Fibroblast of villous mesenchyme (primary cell): ENCODE results near the gene RADIL. TPM values are rescaled to one million over a fixed set of nuclear protein-coding genes. Genes with fewer than 3 reads are reported as not detected.
A peak's percentile ranks its signal among the peaks of the same experiment; 100 is the strongest.

Source experiments
- DNase-seq: peaks from one replicate; pipeline ENCODE4 v3.0.0-alpha.2; 2010; ENCODE audit warnings: low read depth
- H3K4me3 ChIP-seq: 2 replicates; pipeline ENCODE4 v1.5.1; 2011; ENCODE audit warnings: low read depth, mild to moderate bottlenecking, low read length
- total RNA-seq: library from RNA; depleted of rRNA; stranded (reverse); fragments of >200 nt; gene quantifications from 2 replicates; pipeline ENCODE4 v1.2.3, GENCODE V29; 2012
- TF ChIP-seq, protein P1 (sequence below): IDR thresholded peaks from 2 replicates; pipeline ENCODE4 v1.5.1; 2012; ENCODE audit warnings: low read depth, mild to moderate bottlenecking, low read length; ENCODE audit not compliant: insufficient read depth

Gene RADIL
- total RNA-seq, 1 donor = under 0.01 TPM

DNA sequence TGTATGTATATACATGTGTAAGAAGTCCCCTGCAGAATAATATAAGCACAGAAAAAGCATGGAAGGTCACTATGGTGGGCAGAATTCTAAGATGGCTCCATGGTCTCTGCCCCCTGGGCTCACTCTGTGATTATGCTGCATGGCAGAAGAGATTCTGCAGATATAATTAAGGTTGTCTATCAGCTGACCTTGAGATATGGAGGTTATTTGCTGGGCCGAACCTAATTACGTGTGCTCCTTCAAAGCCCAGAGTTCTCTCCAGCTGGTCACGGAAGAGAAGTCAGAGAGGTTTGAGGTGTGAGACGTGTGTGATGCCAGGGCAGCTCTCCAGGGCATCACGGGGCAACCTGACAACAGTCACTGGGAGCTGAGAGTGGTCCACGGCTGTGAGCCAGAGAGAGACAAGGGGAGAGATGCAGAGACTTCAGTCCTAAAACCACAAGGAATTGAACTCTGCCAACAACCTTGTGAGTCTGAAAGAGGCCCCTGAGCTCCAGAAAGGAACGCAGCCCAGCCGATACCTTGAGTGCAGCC, 33.2 kb downstream of the RADIL start:
- TF ChIP-seq, protein P1, sequence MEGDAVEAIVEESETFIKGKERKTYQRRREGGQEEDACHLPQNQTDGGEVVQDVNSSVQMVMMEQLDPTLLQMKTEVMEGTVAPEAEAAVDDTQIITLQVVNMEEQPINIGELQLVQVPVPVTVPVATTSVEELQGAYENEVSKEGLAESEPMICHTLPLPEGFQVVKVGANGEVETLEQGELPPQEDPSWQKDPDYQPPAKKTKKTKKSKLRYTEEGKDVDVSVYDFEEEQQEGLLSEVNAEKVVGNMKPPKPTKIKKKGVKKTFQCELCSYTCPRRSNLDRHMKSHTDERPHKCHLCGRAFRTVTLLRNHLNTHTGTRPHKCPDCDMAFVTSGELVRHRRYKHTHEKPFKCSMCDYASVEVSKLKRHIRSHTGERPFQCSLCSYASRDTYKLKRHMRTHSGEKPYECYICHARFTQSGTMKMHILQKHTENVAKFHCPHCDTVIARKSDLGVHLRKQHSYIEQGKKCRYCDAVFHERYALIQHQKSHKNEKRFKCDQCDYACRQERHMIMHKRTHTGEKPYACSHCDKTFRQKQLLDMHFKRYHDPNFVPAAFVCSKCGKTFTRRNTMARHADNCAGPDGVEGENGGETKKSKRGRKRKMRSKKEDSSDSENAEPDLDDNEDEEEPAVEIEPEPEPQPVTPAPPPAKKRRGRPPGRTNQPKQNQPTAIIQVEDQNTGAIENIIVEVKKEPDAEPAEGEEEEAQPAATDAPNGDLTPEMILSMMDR = no peak
- DNase-seq = no peak
- H3K4me3 ChIP-seq = no peak overlapping the region

DNA sequence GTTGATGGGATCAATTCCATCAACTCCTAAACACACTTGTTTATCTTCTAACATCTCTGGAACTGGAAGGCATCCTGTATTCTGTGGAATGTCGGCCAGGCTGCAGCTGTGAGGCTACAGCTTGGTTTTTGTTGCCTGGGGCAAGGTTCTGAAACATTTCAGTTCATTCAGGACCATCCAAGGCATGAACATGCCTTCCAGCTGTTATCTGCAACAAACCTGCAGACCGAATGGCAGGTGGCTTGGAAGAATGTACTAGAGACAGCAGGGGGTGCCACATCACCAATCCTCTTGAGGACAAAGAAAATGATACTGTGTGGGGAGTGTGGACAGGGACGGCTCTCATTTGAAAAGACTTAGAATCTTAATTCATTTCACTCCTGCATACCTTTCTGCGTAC, 34.1 kb downstream of the RADIL start:
- no peak overlapping the region for H3K4me3 ChIP-seq
- DNase-seq = peak; percentile 70
- TF ChIP-seq, protein P1 = peak; percentile 49

DNA sequence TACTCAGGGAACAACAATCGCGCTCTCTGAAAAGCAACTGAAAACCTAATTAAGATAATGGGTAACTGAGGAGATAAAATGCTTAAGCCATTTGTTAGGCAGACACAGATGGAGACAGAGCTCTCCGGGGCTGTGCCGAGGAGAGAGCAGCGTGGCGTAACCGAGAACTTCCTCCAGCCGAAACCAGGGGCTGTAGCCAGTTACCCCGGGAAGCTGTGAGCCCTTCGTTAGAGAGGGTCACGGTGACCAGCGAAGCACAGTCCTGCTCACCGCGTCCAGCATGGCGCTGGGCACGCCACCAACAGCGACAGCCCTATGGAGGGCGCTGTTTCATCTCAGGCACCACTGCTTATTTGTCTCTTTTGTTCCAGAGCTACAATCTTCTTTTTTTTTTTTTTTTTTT, 37.8 kb downstream of the RADIL start:
- peak overlapping the region; percentile 29 for H3K4me3 ChIP-seq
- no peak for DNase-seq
- TF ChIP-seq, protein P1 = peak; percentile 37

DNA sequence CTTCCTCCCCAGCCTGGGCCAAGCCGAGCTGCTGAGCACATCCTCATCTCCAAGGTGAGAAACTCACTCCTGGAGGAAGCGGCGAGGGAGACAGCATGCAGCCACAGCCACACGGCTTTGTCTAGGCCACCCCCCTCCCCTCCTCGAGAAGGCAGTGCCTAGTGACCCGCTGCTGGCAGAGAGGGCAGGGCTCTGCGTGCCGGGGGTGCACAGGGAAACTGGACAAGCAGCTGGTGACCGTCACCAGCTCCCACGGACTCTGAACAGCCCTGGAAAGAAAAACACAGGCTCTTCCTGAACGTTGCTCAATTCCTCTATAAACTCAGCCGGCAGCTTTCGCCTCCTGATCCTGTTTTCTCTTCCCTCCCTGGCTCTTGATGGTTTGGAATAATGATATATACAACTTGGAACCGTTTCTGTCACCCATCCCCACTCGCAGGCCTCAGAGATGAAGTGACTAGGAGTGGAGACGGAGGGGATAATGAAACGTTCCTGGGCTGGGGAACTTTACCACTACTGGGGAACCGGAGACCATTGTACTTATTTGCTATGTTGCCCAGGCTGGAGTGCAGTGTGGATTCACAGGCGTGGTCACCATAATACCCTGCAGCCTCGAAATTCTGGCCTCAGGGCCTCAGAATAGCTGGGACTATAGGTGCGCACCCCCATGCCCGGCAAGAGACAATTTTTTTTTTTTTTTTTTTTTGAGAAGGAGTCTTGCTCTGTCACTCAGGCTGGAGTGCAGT, 41.0 kb downstream of the RADIL start:
- DNase-seq = peak; percentile 55
- H3K4me3 ChIP-seq = no peak overlapping the region
- TF ChIP-seq, protein P1 = no peak

DNA sequence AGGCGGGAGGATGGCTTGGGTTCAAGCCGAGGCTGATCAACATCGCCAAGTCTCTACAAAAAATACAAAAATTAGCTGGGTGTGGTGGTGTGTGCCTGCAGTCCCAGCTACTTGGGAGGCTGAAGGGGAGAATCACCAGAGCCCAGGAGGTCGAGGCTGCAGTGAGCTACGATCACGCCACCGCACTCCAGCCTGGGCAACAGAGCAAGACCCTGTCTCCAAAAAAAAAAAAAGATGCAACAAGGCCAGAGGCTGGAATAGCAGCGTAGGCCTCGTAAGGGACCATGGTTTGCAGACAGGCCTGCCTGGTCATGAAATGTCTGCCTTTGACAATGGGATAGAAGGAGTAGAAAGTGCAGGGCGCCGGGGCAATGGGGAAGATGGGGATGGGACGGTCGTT, 41.7 kb downstream of the RADIL start:
- TF ChIP-seq, protein P1 = no peak
- no peak overlapping the region for H3K4me3 ChIP-seq
- no peak for DNase-seq

DNA sequence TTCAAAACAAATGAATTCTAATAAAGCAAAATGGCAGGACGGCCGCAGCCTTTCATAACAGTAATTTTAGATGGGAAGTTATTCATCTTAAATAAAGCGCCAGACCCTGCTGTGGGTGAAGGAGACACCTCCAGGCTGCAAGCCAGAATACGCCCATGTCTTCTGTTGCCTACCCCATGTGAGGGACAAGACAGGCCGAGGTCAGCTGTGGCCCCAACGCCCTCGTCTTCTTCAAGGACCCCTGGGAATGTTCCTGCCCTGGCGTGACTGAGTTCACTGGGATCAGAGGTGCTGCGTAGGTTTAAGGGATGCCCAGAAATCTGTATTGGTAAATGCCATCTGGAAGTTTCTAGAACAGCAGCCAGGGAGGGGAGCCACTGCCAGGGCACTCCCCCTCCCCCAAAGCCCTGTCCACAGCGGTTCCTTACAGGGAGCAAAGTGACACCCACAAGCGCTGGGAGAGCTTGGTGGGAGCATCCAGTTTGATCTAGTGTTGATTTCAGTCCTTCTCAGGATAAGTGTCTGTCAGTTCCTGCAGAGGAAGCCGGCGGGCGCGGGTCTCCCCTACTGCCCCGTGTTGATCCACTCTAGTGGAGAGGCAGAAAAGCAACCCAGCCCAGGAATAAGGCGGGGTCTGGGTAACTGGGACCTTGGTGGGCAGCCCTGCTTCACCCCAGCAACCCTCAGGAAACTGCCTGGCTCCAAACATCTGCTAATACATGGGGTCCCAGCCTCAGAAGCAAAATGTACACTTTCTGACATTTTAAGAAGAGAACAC, 42.3 kb downstream of the RADIL start:
- no peak overlapping the region for H3K4me3 ChIP-seq
- DNase-seq = no peak
- TF ChIP-seq, protein P1 = no peak
